Nephron progenitor cell (in vitro differentiated cells): ENCODE results near the gene SCO1.

Experiments
- DNase-seq: peaks from one replicate; pipeline ENCODE4 v3.0.0; 2021
- H3K27ac Mint-ChIP-seq: 2 replicates; pipeline ENCODE4 v1.8.0; 2021; ENCODE audit warnings: mild to moderate bottlenecking, moderate library complexity, mixed read lengths
- H3K27me3 Mint-ChIP-seq: 2 replicates; pipeline ENCODE4 v1.8.0; 2021; ENCODE audit warnings: mild to moderate bottlenecking, low read depth, mixed read lengths; ENCODE audit not compliant: poor library complexity
- H3K36me3 Mint-ChIP-seq: 2 replicates; pipeline ENCODE4 v1.8.0; 2021; ENCODE audit warnings: low read depth, mixed read lengths
- H3K4me1 Mint-ChIP-seq: 2 replicates; pipeline ENCODE4 v1.8.0; 2021; ENCODE audit warnings: mixed read lengths
- H3K4me3 Mint-ChIP-seq: 2 replicates; pipeline ENCODE4 v1.8.0; 2021; ENCODE audit warnings: mild to moderate bottlenecking, moderate library complexity, mixed read lengths
- H3K9me3 Mint-ChIP-seq: 2 replicates; pipeline ENCODE4 v1.8.0; 2021; ENCODE audit warnings: mild to moderate bottlenecking, moderate library complexity, mixed read lengths
- TF ChIP-seq, protein P1 (sequence below): fragments of 200-600 bp; sonication (generic); IDR thresholded peaks from 2 replicates; pipeline ENCODE4 v1.5.0; 2021; ENCODE audit warnings: antibody characterized with exemption

Gene SCO1

DNA sequence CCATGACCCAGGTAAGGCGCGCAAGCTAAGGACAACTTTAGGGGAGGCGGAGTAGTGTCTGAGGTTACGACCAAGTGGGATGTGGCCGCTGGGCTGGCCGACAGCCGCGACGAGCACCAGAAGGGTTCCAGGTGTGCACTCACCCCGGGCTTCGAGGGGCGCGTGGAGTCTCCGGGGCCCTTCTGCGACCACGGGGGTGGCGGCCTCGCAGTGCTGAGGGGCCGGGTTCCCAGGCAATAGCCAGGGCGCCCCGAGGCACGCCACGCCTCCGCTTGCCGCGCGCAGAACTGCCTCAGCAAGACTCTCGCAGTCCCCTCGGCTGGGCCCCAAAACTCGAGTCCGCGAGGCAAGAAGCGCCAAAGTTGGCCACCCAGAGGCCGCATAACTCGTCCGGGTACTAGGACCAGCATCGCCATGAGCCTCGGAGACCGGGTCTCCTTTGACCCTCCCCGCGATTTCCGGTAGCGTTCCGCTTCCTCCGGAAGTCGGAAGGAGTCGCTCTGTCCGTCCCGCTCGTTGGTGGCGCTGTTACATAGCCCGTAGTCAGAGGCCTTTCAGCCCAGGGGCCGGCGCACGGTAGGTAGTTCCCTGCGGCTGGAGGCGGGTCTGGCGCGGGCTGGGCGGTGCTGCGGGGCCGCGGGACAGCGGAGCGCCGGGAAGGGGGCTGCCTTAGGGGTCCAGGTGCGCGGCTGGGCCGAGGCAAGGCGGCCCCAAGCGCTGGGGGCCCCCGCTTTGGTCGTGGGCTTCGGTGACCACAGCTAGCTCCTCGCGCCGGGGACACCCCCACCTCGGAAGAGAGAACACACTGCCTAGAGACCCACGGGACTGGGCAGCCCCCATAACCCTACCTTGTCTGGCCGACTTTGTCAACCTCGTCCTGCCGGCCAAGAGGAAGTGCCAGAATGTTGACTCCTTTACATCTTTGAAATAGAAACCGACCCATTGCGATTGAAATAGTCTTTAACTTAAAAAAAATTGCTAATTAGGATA is at the start of gene SCO1, which contains the start of gene ADPRM:
TSS of gene SCO1 (minus strand) at position 442 of the 990 bp plus-strand sequence. CDS start at position 416, 26 bp downstream.
TSS of gene ADPRM (plus strand) at position 503 of the 990 bp plus-strand sequence. CDS start 7,333 bp downstream, outside the sequence.
- H3K27me3 Mint-ChIP-seq, result no peaks in the 10 kb centered on the region
- TF ChIP-seq, protein P1, sequence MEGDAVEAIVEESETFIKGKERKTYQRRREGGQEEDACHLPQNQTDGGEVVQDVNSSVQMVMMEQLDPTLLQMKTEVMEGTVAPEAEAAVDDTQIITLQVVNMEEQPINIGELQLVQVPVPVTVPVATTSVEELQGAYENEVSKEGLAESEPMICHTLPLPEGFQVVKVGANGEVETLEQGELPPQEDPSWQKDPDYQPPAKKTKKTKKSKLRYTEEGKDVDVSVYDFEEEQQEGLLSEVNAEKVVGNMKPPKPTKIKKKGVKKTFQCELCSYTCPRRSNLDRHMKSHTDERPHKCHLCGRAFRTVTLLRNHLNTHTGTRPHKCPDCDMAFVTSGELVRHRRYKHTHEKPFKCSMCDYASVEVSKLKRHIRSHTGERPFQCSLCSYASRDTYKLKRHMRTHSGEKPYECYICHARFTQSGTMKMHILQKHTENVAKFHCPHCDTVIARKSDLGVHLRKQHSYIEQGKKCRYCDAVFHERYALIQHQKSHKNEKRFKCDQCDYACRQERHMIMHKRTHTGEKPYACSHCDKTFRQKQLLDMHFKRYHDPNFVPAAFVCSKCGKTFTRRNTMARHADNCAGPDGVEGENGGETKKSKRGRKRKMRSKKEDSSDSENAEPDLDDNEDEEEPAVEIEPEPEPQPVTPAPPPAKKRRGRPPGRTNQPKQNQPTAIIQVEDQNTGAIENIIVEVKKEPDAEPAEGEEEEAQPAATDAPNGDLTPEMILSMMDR, result no peak
- H3K4me1 Mint-ChIP-seq, result peaks cover 48% of the 10 kb centered on the region
- H3K4me3 Mint-ChIP-seq, result peak within 1 kb of the TSS; percentile 95
- peak; percentile 91 for DNase-seq
- no peaks in the 10 kb centered on the region for H3K9me3 Mint-ChIP-seq
- peaks cover 35% of the 10 kb centered on the region for H3K36me3 Mint-ChIP-seq
- peak within 1 kb of the TSS; percentile 93 for H3K27ac Mint-ChIP-seq

DNA sequence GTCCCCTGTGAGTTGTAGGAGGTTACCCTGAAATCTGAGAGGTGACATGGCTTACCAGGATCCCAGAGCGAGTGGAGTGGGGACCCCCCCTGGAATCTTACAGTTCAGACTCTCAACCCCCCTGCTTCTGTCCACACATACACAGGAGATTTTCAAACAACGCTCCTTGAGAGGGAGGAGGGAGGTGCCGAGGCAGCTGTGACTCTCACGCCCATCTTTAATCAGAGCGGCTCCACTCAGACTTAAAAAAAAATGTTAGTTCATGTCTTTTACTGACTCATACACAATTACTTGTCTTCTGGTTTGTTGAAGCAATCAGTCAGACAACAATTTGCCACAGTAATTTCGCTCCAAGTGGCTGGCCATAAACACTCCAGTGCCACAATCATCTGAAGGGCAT is 47.9 kb upstream of the SCO1 start:
- Mint-ChIP-seq H3K9me3 (no peaks in the 10 kb centered on the region), H3K27ac (no peak overlapping the region), H3K4me1 (peaks cover 27% of the 10 kb centered on the region), H3K4me3 (no peak overlapping the region), H3K27me3 (peaks cover 28% of the 10 kb centered on the region), H3K36me3 (no peaks in the 10 kb centered on the region)
- DNase-seq, result no peak
- TF ChIP-seq, protein P1, result no peak

DNA sequence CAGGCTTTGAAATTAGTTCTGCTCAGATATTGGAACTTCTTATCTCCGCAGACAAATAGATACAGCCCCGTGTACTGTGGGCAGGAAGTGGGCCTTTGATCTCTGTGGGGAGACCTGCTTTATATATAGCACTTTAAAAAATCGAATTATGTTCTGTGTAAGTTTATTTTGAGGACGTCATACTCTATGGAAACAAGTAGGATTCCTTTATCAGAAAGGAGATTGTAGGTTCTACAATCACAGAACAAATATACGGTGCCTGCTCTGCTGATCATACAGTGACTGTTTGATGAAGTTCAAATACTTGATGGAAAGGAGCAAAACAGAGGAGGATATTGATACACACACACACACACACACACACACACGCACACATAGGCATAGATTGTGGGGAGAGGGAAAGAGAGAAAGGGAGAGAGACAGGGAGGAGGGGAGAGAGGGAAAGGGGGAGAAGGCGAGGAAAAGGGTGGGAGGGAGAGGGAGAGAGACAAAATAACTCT is 47.2 kb upstream of the SCO1 start:
- DNase-seq, result no peak
- H3K27me3 Mint-ChIP-seq, result peaks cover 25% of the 10 kb centered on the region
- TF ChIP-seq, protein P1, result no peak

DNA sequence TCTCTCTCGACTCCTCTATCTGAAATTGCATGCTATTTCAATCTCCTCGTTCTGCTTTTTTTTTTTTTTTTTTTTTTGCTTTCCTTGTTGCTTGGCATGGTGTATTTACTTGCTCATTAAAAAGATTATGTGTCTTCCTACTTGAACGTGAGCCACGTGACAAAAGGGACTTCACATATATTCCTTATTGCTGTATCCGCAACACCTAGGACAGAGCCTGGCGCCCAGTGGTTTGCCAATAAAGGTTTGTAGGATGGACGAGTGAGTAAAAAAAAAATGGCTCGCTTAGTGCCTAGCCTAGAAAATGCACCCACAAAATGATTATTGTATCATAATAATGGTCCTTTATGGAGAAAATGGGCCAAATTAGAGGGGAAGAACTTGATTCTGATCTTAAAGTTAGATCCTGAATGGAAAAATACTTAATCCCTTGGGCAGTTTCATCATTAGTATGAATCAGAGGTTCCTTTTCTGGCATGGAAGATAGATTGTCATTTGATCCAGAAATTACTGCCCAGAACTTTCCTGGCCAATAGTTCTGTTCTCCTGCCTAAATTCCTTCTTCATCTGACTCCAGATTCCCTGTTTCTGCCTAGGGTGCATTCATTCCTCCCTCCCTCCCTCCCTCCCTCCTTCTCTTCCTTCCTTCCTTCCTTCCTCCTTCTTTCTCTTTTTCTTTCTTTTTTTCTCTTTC is 46.1 kb upstream of the SCO1 start:
- H3K9me3 Mint-ChIP-seq, result no peaks in the 10 kb centered on the region
- H3K27ac Mint-ChIP-seq, result no peak overlapping the region
- peaks cover 23% of the 10 kb centered on the region for H3K4me1 Mint-ChIP-seq
- H3K36me3 Mint-ChIP-seq, result no peaks in the 10 kb centered on the region
- H3K4me3 Mint-ChIP-seq, result no peak overlapping the region
- no peak for DNase-seq
- TF ChIP-seq, protein P1, result no peak
- peaks cover 32% of the 10 kb centered on the region for H3K27me3 Mint-ChIP-seq

More for the DNA sequence above, 47.2 kb upstream of the SCO1 start:
- H3K4me3 Mint-ChIP-seq, result no peak overlapping the region
- no peaks in the 10 kb centered on the region for H3K36me3 Mint-ChIP-seq
- peaks cover 28% of the 10 kb centered on the region for H3K4me1 Mint-ChIP-seq
- H3K9me3 Mint-ChIP-seq, result no peaks in the 10 kb centered on the region
- no peak overlapping the region for H3K27ac Mint-ChIP-seq

DNA sequence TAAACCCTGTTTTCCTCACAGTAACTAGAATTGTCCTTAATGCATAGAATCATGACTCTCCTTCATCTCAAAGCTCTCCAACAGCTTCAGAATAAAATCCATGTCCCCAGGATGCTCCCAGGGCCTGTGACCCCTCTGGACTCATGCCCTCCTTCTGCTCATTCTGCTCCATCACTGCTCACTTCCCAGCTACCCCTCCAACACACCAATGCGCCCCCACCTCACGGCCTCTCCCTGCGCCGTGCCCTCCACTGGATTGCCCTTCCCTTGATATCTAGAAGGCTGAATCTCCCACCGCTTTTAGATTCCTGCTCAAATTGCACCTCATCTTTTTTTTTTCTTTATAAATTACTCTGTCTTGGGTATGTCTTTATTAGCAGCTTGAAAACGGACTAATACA is 45.1 kb upstream of the SCO1 start:
- Mint-ChIP-seq H3K27ac (peak overlapping the region; percentile 10), H3K4me3 (no peak overlapping the region), H3K9me3 (no peaks in the 10 kb centered on the region), H3K4me1 (peaks cover 25% of the 10 kb centered on the region), H3K27me3 (peaks cover 35% of the 10 kb centered on the region), H3K36me3 (no peaks in the 10 kb centered on the region)
- DNase-seq, result no peak
- TF ChIP-seq, protein P1, result no peak
